ENCODE data around the gene OR2H1.

DNA sequence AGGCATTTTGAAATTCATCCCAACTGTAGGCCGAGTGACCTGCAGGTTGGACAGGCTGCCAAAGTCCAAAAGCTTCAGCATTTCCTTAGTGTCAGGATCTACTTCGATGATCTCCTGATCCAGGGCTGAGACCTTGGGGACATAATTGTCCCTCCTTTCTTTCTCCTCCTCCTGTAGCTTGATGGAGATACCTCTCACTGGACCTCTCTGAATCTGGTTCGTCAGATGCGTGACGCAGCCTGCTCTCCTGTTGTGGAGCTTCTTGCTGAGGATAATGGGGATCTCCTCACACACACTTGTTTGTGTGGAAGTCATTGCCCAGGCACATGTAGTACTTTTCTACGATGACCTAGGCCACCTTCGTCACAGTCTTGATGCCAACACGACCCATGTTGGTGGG lies 32.3 kb downstream of the OR2H1 start:
- no peak for TF ChIP-seq CTCF (conservative IDR thresholded peaks at IDR 0.05)
- no peak for TF ChIP-seq ZFX (IDR thresholded peaks at IDR 0.05)

Measured in C4-2B (cell line).